CD14-positive monocyte (primary cell): ENCODE measurements around the gene SCNN1A. TPM values are rescaled to one million over a fixed set of nuclear protein-coding genes. Genes with fewer than 3 reads are reported as not detected.
A peak's percentile ranks its signal among the peaks of the same experiment; 100 is the strongest.

Experiments
- DNase-seq, 3 donors: peaks; one replicate each; pipeline ENCODE4 v3.0.0-alpha.2; 2011 to 2022
- H2AFZ ChIP-seq: 2 replicates; pipeline ENCODE4 v1.6.0; 2012; ENCODE audit warnings: mild to moderate bottlenecking, low read depth, low read length, inconsistent platforms; ENCODE audit not compliant: insufficient read depth, poor library complexity, severe bottlenecking
- H3K27ac ChIP-seq, 2 donors: 1 replicate in 1 of 2; 2 replicates in 1 of 2; pipeline ENCODE4 v1.5.1; 2012 to 2013; ENCODE audit warnings: low read length in 2 of 2, control low read depth in 1 of 2, inconsistent platforms in 1 of 2, low read depth in 1 of 2, mild to moderate bottlenecking in 1 of 2
- H3K27me3 ChIP-seq, 2 donors: one replicate each; pipeline versions ENCODE4 v1.6.0 to v1.6.1; 2011 to 2013; ENCODE audit warnings: low read length in 2 of 2; ENCODE audit not compliant: control insufficient read depth in 2 of 2, insufficient read depth in 2 of 2
- H3K36me3 ChIP-seq, 2 donors: replicated peaks in 1 of 2; 1 replicate in 1 of 2; 2 replicates in 1 of 2; pipeline versions ENCODE4 v1.5.1 to v1.6.1; 2012 to 2013; ENCODE audit warnings: low read length in 2 of 2, control low read depth in 1 of 2, inconsistent platforms in 1 of 2, mild to moderate bottlenecking in 1 of 2; ENCODE audit not compliant: insufficient read depth in 2 of 2, control insufficient read depth in 1 of 2
- H3K4me1 ChIP-seq, 2 donors: 1 replicate in 1 of 2; 2 replicates in 1 of 2; pipeline versions ENCODE4 v1.5.1 to v1.6.1; 2012 to 2013; ENCODE audit warnings: low read length in 2 of 2, control low read depth in 1 of 2, inconsistent platforms in 1 of 2, mild to moderate bottlenecking in 1 of 2, moderate library complexity in 1 of 2; ENCODE audit not compliant: insufficient read depth in 2 of 2, control insufficient read depth in 1 of 2
- H3K4me2 ChIP-seq: replicated peaks from 2 replicates; pipeline ENCODE3; 2012; ENCODE audit warnings: low read length, moderate library complexity, mild to moderate bottlenecking; ENCODE audit not compliant: poor library complexity, severe bottlenecking; ENCODE audit errors: extremely low read depth
- H3K4me3 ChIP-seq, 3 experiments: fragments of 200-600 bp in 1 of 3; sonication (generic) in 1 of 3; replicated peaks in 1 of 3; 1 replicate in 2 of 3; 2 replicates in 1 of 3; pipeline ENCODE4 v1.5.1; 2011 to 2013; ENCODE audit warnings: low read length in 3 of 3, mild to moderate bottlenecking in 3 of 3, control low read depth in 2 of 3, low read depth in 2 of 3, inconsistent platforms in 1 of 3, moderate library complexity in 1 of 3
- H3K79me2 ChIP-seq: 2 replicates; pipeline ENCODE4 v1.6.0; 2012; ENCODE audit warnings: mild to moderate bottlenecking, control low read depth, inconsistent platforms, low read length, moderate library complexity; ENCODE audit not compliant: insufficient read depth
- H3K9ac ChIP-seq: 2 replicates; pipeline ENCODE4 v1.6.0; 2017; ENCODE audit warnings: low read length, mild to moderate bottlenecking; ENCODE audit not compliant: insufficient read depth, poor library complexity, severe bottlenecking
- H3K9me3 ChIP-seq, 2 donors: replicated peaks in 1 of 2; 1 replicate in 1 of 2; 2 replicates in 1 of 2; pipeline versions ENCODE4 v1.5.1 to v1.6.1; 2012 to 2013; ENCODE audit warnings: low read length in 2 of 2, control low read depth in 1 of 2; ENCODE audit not compliant: control insufficient read depth in 1 of 2, insufficient read depth in 1 of 2
- H4K20me1 ChIP-seq: 2 replicates; pipeline ENCODE4 v1.6.0; 2012; ENCODE audit warnings: mild to moderate bottlenecking, low read length, control low read depth, moderate library complexity; ENCODE audit not compliant: insufficient read depth
- H3K27ac Mint-ChIP-seq, 7 donors: one replicate each; pipeline ENCODE4 v1.8.0; 2020; ENCODE audit warnings: mild to moderate bottlenecking in 7 of 7, mixed read lengths in 7 of 7, moderate library complexity in 6 of 7, inconsistent platforms in 2 of 7
- H3K27me3 Mint-ChIP-seq, 3 donors: one replicate each; pipeline ENCODE4 v1.8.0; 2021 to 2022; ENCODE audit warnings: low read depth in 3 of 3, mild to moderate bottlenecking in 3 of 3, mixed read lengths in 3 of 3, moderate library complexity in 3 of 3, inconsistent platforms in 1 of 3
- H3K36me3 Mint-ChIP-seq, 2 donors: one replicate each; pipeline ENCODE4 v1.8.0; 2020; ENCODE audit warnings: mixed read lengths in 2 of 2, inconsistent platforms in 1 of 2, mild to moderate bottlenecking in 1 of 2
- H3K4me1 Mint-ChIP-seq: one replicate; pipeline ENCODE4 v1.8.0; 2020; ENCODE audit warnings: mild to moderate bottlenecking, mixed read lengths
- H3K4me3 Mint-ChIP-seq, 2 donors: one replicate each; pipeline ENCODE4 v1.8.0; 2020; ENCODE audit warnings: mild to moderate bottlenecking in 2 of 2, mixed read lengths in 2 of 2, moderate library complexity in 1 of 2
- H3K9me3 Mint-ChIP-seq, 7 donors: one replicate each; pipeline ENCODE4 v1.8.0; 2020 to 2022; ENCODE audit warnings: mixed read lengths in 7 of 7, mild to moderate bottlenecking in 6 of 7, moderate library complexity in 6 of 7, inconsistent platforms in 2 of 7
- CTCF ChIP-seq: fragments of 200-600 bp; IDR thresholded peaks from one replicate; pipeline ENCODE4 v1.8.0; 2022; ENCODE audit warnings: antibody characterized with exemption, mild to moderate bottlenecking
- WGBS: methylation state at CpG from one replicate; pipeline ENCODE4 v1.1.5; 2013; ENCODE audit warnings: missing lambda C conversion rate; ENCODE audit not compliant: insufficient coverage; 5-methylcytosine and 5-hydroxymethylcytosine counted together
- intact Hi-C, 2 donors: fragments of 100-400 bp; cut with micrococcal nuclease; formaldehyde crosslinking; loops; one replicate each; pipeline versions ENCODE4 v1.15.0 to v1.15.1; 2023
- polyA plus RNA-seq, 3 donors: library from polyadenylated mRNA; depleted of rRNA in 1 of 3; unstranded in 2 of 3; stranded (reverse) in 1 of 3; fragments of 300-500 nt in 2 of 3; fragments of >200 nt in 1 of 3; fragmentation: Illumina TruSeq in 2 of 3; gene quantifications; 1 replicate in 2 of 3; 2 replicates in 1 of 3; pipeline ENCODE4 v1.2.3, GENCODE V29; 2012 to 2021

The SCNN1A gene
- polyA plus RNA-seq, 3 donors = 0.11 to 0.68 (median 0.63) TPM

DNA sequence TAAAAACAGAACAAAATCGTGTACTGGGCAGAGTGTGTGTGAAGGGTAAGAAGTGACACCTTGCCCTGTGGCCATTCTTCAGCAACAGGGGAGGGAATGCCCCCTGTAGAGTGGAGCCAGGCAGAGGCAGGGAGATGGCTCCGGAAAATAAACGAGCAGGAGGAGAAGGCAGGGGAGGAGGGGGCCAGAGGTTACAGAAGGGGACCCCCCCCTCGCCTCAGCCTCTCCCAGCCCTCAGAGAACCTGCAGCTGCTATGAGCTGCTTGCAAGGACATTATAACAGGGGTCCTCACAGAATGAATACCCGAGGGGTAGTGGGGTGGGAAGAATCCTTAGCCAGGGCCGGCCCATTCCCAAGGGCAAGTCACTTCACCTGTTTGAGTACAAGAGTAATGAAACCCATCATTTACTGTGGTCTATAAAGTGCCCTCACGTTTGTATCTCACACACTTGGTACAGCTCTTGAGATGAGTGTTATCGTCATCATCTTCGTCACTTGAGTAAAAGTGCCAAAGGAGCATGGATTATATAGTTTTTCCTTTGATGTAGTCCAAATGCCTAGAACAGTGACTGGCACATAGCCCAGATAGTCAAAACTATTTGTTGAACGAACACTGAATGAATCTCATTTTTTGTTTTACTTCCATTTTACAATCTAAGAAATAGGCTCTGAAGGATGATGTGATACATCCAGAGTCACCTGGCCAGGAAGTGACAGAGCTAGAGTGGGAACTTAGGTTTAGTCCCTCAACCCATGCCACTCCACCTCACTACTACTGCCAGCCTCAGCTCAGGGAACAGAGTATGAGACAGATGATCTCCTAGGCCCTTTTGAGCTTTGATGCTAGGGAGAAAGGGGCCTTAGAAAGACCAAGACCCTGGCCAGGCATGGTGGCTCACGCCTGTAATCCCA lies 14.5 kb downstream of the SCNN1A start:
- no peak overlapping the region for H3K4me3 Mint-ChIP-seq
- H3K4me2 ChIP-seq = no peak overlapping the region
- peak overlapping the region in 5 of 7 donors; percentile 7 to 76 (median 49) for H3K27ac Mint-ChIP-seq
- DNase-seq = no peak
- no peak overlapping the region for H3K27ac ChIP-seq
- peaks cover 60 to 85% of the 10 kb centered on the region in 2 donors for H3K4me1 ChIP-seq
- no peaks in the 10 kb centered on the region for H3K9me3 ChIP-seq
- peaks cover 71% of the 10 kb centered on the region for H3K4me1 Mint-ChIP-seq
- no peak overlapping the region for H2AFZ ChIP-seq
- H3K27me3 ChIP-seq = no peaks in the 10 kb centered on the region
- H3K27me3 Mint-ChIP-seq = no peaks in the 10 kb centered on the region
- peaks cover 8% of the 10 kb centered on the region for H3K79me2 ChIP-seq
- no peaks in the 10 kb centered on the region for H4K20me1 ChIP-seq
- H3K9me3 Mint-ChIP-seq = peaks cover 0 to 4% (median 0%) of the 10 kb centered on the region in 7 donors
- no peaks in the 10 kb centered on the region for H3K36me3 ChIP-seq
- peak overlapping the region in 1 of 3 experiments; percentile 32 for H3K4me3 ChIP-seq
- 79% methylated on average over 4 of the region's 11 CpGs for WGBS
- H3K36me3 Mint-ChIP-seq = no peaks in the 10 kb centered on the region
- no peak overlapping the region for H3K9ac ChIP-seq
- intact Hi-C loops = no loop called here
- TF ChIP-seq CTCF = no peak

DNA sequence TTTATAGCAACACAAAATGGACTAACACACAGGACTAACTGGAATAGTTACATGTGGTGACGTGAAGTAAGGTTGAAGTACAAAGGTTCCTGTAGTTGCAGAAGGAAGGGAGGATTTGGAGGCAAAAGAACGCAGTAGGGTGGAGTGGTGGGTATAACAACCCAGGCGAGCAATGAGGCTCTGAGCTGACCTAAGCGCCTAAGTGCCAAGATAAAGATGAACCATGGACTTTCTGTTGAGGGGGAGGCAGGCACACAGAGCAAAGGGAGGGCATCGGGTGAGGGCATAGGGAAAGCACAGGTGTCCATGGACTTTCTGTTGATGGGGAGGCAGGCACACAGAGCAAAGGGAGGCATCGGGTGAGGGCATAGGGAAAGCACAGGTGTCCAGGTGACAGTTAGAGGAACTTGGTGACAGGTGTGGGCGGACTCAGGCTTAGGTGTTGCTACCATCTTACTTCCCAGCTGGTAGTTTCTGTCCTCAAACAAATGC lies 15.2 kb downstream of the SCNN1A start:
- no peak for DNase-seq
- Histone ChIP-seq H4K20me1 (no peaks in the 10 kb centered on the region), H3K9ac (no peak overlapping the region), H3K4me2 (no peak overlapping the region), H3K27me3 (no peaks in the 10 kb centered on the region), H3K36me3 (no peaks in the 10 kb centered on the region), H3K4me3 (no peak overlapping the region), H3K9me3 (no peaks in the 10 kb centered on the region), H2AFZ (no peak overlapping the region), H3K79me2 (peaks cover 8% of the 10 kb centered on the region), H3K27ac (no peak overlapping the region), H3K4me1 (peaks cover 67 to 92% of the 10 kb centered on the region in 2 donors)
- Mint-ChIP-seq H3K27me3 (no peaks in the 10 kb centered on the region), H3K4me3 (no peak overlapping the region), H3K4me1 (peaks cover 78% of the 10 kb centered on the region), H3K9me3 (peaks cover 0 to 4% (median 0%) of the 10 kb centered on the region in 7 donors), H3K36me3 (no peaks in the 10 kb centered on the region), H3K27ac (peak overlapping the region in 3 of 7 donors; percentile 1 to 60 (median 8))
- no peak for TF ChIP-seq CTCF
- intact Hi-C loops = no loop called here
- 94% methylated on average over 5 of the region's 7 CpGs for WGBS
